ENCODE measurements around the gene ASPM.

DNA sequence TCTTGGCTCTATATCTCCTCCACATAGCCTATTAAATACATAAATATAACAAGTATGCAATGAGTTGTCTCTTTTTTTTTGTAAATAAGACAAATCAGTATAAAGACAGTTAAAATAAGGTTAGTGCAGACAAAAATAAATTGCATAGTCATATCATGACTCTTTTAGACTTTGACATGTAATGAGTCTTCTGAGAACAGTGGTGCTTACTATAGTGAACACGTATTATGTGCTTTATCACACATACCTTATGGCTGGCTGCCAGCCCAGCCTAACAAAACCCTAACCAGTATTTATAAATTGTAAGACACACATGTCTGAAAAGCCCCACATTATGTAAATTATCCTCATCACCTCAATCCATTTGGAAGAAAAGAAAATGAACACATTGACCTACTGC, 50.3 kb downstream of the ASPM start:
- TF ChIP-seq CEBPB (tag; IDR thresholded peaks at IDR 0.05) (no peak), RUNX1 (IDR thresholded peaks at IDR 0.05; ENCODE audit: low read depth) (no peak), BCL6 (CRISPR knock-in tag; IDR thresholded peaks at IDR 0.05) (no peak), BMI1 (IDR thresholded peaks at IDR 0.05; ENCODE audit: low read length) (no peak), ZBTB1 (CRISPR knock-in tag; IDR thresholded peaks at IDR 0.05; ENCODE audit: borderline replicate concordance, low read depth) (no peak), POLR2A (conservative IDR thresholded peaks at IDR 0.05) (no peak), GABPA (tag; conservative IDR thresholded peaks at IDR 0.05; ENCODE audit: low read depth) (no peak), ZNF217 (CRISPR knock-in tag; IDR thresholded peaks at IDR 0.05) (no peak), ZNF12 (CRISPR knock-in tag; IDR thresholded peaks at IDR 0.05) (no peak)
- TF ChIP-seq, protein P1, sequence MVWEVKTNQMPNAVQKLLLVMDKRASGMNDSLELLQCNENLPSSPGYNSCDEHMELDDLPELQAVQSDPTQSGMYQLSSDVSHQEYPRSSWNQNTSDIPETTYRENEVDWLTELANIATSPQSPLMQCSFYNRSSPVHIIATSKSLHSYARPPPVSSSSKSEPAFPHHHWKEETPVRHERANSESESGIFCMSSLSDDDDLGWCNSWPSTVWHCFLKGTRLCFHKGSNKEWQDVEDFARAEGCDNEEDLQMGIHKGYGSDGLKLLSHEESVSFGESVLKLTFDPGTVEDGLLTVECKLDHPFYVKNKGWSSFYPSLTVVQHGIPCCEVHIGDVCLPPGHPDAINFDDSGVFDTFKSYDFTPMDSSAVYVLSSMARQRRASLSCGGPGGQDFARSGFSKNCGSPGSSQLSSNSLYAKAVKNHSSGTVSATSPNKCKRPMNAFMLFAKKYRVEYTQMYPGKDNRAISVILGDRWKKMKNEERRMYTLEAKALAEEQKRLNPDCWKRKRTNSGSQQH (CRISPR knock-in tag; IDR thresholded peaks at IDR 0.05), result no peak
- TF ChIP-seq, protein P2, sequence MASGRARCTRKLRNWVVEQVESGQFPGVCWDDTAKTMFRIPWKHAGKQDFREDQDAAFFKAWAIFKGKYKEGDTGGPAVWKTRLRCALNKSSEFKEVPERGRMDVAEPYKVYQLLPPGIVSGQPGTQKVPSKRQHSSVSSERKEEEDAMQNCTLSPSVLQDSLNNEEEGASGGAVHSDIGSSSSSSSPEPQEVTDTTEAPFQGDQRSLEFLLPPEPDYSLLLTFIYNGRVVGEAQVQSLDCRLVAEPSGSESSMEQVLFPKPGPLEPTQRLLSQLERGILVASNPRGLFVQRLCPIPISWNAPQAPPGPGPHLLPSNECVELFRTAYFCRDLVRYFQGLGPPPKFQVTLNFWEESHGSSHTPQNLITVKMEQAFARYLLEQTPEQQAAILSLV (tag; IDR thresholded peaks at IDR 0.05), result no peak
- TF ChIP-seq, protein P3, sequence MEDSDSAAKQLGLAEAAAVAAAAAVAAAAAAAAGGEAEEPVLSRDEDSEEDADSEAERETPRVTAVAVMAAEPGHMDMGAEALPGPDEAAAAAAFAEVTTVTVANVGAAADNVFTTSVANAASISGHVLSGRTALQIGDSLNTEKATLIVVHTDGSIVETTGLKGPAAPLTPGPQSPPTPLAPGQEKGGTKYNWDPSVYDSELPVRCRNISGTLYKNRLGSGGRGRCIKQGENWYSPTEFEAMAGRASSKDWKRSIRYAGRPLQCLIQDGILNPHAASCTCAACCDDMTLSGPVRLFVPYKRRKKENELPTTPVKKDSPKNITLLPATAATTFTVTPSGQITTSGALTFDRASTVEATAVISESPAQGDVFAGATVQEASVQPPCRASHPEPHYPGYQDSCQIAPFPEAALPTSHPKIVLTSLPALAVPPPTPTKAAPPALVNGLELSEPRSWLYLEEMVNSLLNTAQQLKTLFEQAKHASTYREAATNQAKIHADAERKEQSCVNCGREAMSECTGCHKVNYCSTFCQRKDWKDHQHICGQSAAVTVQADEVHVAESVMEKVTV (CRISPR knock-in tag; IDR thresholded peaks at IDR 0.05), result no peak
- TF ChIP-seq, protein P4, sequence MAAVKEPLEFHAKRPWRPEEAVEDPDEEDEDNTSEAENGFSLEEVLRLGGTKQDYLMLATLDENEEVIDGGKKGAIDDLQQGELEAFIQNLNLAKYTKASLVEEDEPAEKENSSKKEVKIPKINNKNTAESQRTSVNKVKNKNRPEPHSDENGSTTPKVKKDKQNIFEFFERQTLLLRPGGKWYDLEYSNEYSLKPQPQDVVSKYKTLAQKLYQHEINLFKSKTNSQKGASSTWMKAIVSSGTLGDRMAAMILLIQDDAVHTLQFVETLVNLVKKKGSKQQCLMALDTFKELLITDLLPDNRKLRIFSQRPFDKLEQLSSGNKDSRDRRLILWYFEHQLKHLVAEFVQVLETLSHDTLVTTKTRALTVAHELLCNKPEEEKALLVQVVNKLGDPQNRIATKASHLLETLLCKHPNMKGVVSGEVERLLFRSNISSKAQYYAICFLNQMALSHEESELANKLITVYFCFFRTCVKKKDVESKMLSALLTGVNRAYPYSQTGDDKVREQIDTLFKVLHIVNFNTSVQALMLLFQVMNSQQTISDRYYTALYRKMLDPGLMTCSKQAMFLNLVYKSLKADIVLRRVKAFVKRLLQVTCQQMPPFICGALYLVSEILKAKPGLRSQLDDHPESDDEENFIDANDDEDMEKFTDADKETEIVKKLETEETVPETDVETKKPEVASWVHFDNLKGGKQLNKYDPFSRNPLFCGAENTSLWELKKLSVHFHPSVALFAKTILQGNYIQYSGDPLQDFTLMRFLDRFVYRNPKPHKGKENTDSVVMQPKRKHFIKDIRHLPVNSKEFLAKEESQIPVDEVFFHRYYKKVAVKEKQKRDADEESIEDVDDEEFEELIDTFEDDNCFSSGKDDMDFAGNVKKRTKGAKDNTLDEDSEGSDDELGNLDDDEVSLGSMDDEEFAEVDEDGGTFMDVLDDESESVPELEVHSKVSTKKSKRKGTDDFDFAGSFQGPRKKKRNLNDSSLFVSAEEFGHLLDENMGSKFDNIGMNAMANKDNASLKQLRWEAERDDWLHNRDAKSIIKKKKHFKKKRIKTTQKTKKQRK (IDR thresholded peaks at IDR 0.05; ENCODE audit: borderline replicate concordance, low read depth, low read length), result no peak
- TF ChIP-seq, protein P5, sequence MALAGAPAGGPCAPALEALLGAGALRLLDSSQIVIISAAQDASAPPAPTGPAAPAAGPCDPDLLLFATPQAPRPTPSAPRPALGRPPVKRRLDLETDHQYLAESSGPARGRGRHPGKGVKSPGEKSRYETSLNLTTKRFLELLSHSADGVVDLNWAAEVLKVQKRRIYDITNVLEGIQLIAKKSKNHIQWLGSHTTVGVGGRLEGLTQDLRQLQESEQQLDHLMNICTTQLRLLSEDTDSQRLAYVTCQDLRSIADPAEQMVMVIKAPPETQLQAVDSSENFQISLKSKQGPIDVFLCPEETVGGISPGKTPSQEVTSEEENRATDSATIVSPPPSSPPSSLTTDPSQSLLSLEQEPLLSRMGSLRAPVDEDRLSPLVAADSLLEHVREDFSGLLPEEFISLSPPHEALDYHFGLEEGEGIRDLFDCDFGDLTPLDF (CRISPR knock-in tag; IDR thresholded peaks at IDR 0.05), result no peak
